CD4-positive, alpha-beta T cell treated with Interleukin-17A for 4 hours (primary cell): Measurements from ENCODE around the gene PLPP6.
A peak's percentile ranks its signal among the peaks of the same experiment; 100 is the strongest.
"Not testable (repeated sequence)": the region's sequence is repeated elsewhere in the genome, so short reads cannot be mapped to it uniquely, and the experiment has no call there.

Source experiments
- DNase-seq: peaks from one replicate; pipeline ENCODE4 v3.0.0-alpha.2; 2020; ENCODE audit warnings: mixed read lengths

PLPP6 gene

DNA sequence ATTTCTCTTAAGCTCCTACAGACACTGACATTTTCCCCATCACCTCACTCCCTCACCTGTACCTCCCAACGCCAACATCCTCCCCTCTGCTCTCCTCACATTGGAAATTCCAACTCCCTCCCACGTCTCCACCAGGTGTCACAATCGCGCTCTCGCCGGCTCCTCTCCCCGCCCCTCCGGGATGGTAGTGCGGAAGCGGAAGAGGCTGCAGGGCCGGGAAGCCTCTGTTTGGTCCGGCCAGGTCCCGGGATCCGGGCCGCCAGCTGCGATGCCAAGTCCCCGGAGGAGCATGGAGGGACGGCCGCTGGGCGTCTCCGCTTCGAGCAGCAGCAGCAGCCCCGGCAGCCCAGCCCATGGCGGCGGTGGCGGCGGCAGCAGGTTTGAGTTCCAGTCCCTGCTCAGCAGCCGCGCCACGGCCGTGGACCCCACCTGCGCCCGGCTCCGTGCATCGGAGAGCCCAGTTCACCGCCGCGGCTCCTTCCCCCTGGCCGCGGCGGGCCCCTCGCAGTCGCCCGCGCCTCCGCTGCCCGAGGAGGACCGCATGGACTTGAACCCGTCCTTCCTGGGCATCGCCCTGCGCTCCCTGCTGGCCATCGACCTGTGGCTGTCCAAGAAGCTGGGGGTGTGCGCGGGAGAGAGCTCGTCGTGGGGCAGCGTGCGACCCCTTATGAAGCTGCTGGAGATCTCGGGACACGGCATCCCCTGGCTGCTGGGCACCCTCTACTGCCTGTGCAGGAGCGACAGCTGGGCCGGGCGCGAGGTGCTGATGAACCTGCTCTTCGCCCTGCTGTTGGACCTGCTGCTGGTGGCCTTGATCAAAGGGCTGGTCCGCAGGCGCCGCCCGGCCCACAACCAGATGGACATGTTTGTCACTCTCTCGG, at the start of gene PLPP6:
Gene PLPP6, plus strand, starts transcription at position 187 of the 881 bp plus-strand sequence. Its CDS starts 82 bp downstream, at position 269.
- peak; percentile 83 for DNase-seq

DNA sequence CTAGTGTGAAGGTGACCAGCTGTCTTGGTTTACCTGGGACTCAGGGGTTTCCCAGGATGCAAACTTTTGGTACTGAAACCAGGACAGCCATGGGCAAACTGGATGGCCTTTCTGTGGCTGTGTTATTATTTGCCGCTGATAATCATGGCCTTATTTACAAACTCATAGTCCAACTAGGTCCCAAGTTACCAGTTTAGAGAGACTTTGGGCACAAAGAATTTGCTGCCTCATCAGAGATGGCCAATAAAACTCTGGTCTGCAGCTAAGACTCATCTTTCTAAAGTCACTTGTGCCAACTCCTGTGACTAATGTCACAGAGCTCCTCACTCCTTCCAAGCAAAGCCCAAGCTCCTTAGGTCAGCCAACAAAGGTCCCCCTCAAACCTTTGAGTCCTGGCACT, 47.5 kb upstream of the PLPP6 start:
- no peak for DNase-seq

DNA sequence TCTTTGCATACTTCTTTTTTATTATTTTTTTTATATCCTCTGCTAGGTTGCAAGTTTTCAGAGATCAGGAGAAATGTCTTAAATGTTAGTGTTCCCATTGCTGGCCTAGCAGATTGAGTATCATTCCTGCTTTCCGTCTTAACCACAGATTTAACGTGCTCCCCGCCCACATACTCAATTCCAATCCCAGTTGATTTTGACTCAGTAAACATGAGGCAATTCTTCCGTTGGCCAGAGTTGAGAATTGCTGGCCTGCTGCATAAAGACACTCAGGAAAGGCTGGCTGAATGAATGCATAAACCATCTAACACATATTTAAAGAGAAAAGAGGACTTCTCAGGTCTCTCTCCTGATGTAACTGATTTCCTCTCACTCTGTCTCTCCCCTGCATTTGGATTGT, 46.8 kb upstream of the PLPP6 start:
- no peak for DNase-seq

DNA sequence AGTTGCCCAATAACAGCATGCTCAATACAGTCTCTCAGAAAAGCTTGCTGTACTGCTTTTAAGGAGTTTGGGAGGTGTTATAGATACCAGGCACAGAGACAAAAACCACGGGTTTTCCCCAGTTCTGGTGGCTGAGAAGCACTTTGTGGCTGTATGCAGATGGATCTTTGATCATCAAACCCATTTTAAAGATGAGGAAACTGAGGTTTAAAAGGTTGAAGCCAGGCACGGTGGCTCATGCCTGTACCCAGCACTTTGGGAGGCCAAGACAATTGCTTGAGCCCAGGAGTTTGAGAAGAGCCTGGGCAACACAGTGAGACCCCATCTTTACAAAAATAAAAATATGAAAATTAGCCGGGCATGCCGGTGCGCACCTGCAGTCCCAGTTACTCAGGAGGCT, 46.3 kb upstream of the PLPP6 start:
- DNase-seq, result no peak

DNA sequence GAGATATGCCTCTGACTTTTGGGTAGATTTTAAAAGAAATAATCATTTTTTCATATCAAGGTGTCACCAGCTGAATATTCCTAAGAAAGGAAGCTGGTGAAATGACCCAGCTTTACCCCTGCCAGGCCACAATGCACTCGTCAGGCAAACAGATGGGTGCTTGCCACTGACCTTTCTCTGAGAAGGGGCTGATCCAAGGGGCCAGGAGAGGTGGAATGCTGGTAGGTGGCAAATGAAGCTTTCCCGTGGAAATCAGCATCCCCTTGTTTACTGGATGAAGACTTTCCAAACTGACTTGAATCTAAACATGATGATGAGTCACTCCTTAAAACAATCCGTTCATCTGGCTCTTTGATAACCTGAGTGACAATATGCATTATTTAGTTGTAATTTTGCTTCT, 44.3 kb upstream of the PLPP6 start:
- DNase-seq, result no peak

DNA sequence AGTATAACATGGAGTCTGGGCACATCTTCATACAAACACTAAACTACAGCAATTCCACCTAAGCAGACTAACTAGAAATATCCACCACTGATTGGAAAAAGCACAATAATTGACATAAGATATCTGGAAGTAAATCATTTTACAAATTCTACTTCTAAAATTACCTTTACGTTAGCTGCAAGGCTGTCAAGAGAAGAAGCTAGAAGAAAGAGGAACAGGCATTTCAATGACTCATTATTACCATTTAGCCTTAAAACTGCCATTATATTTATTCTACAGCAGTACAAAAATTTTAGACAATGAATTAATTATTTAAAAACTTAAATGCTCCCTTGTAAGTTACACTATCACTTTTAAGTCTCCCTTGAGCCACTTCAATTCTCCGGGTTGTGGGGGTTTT, 43.4 kb upstream of the PLPP6 start:
- no peak for DNase-seq

DNA sequence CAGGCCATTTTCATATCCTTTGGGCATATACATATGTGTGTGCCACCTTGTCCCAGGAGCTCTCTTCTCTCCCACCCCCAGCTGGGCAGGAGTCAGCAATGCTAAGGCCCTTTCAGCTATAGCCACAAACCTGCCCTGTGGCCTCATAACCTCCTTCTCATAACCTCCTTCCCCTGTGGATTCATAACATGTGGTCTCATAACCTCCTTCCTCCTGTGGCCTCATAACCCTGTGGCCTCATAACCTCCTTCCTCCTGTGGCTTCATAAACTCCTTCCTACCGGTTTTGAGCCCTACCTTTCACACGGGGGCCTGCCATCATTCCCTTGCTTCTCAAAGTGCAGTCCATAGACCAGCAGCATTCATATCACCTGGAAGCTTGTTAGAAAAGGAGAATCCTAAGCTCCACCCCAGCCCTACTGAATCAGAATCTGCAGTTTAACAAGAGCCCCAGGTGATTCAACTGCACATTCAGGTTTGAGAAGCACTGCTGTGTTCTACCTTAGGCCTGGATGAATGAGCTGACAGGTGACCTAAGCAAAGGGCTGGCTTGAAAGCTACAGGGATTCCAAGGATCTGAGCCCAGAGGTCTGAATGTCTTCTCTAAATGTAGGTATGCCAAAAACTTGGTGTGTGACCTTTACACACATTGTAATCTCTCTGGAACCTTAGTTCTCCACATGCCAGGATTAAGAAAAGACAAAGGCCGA, 41.9 kb upstream of the PLPP6 start:
- DNase-seq, result no peak

DNA sequence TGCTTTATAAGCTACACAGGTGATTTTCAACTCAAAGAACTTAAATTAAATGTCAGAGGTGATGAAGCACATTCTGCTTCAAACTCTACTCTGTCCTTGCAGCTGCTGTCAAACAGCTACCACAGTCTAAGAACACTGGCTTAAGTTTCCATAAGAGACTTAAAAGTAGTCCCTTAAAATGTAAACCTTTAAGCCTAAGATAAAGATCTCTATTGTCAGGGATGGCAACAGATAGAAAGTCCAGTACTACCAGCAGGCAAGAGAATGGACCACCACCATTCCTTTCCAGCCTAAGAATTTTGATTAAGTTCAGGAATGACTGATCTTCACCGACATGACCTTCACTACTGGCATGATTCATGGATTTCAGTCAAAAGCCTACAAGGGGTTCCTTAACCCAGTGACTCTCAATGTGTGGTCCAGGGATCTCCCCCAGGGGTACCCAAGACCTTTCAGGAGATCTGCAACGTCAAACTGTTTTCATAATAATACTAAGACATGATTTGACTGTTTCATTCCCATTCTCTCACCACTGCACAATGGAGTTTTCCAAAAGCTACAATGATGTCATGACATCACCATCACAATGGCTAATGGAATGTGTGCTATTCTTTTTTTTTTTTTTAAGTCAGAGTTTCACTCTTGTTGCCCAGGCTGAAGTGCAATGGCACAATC, 41.1 kb upstream of the PLPP6 start:
- no peak for DNase-seq

DNA sequence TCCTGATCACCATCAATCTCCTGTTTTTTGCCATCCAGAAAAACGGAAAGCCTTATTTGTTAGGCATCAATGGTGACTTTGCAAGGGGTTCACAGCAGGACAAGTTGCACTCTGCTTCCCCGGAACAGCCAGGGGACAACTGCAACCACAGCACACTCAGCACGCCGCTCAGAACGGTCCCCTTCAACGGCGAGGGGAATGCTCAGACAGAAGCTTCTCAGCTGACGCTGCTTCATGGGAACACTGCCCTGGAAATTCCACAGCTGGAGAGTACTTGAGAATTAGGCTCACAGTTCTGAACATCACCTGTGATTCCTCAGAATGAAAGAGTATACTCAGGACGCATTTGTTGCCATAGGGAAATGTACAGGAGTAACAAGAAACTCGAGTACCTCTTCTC, 40.1 kb upstream of the PLPP6 start:
- DNase-seq, result no peak

DNA sequence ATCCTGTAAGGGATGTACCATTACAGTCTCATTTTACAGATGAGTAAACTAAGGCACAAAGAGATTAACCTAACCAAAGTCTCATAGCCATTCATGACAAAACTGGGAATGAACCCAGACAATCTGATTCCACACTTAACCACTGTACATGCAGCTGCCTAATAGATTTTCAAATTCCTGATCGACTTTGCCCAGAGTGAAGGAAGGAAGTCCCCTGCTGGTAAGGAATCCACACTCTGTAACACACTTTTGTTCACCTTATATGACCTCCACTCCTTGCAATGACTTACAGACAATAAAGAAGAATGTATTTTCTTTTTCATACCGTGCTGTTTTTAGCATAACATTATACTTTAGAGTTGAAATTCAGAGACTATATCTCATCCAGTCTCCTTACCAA, 31.3 kb upstream of the PLPP6 start:
- no peak for DNase-seq

DNA sequence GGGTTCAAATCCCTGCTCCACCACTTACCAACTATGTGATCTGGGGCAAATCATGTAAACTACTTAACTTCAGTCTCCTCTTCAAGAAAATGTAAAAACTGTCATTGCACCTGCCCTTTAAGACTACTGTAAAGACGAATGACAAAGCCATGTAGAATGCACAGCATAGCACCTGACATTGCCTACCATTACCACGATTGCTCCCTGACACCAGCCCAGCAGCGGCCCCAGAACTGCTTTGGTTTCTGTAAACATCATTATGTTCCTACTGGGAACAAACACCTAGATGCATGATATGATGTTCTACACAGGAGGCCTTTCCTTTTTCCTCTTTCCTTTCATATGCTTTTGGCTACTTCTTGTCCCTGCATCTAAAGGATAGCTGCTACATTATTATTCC, 23.1 kb upstream of the PLPP6 start:
- DNase-seq, result no peak

DNA sequence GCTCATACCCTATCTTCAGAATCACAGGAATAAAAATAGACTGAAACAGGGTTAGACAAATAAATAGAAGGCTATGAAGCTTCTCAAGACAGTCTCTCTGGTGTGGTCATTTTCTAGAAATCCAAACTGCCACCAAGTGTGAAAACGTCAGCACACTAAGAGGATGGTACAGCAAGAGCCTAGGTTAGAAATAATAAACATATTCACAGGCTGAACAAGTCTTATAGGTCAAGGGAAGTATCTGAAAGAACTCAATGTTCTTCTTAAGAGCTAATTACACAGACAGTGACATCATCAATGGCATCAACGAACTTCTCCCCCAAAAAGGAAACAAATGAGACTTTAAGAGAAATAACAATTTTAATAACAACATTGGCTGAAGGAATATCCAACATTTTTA, 22.7 kb upstream of the PLPP6 start:
- no peak for DNase-seq

DNA sequence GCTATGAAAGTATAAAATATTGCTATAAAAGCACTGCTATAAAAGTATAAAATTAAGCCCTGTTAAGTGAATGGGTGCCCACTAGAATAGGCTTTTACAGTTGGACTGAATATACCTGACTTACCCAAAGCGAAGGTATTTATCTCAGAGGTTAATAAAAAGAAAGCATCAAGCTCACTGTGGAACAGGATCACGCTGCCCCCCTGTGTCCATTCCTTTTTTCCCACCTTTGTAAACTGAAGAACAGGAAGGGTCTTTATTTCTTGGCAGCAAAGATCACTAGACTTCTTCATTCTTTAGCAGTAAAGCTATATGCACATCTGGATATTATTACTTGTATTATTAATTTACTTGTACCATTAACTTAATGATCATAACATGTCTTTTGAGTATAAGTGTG, 22.1 kb upstream of the PLPP6 start:
- peak; percentile 72 for DNase-seq

DNA sequence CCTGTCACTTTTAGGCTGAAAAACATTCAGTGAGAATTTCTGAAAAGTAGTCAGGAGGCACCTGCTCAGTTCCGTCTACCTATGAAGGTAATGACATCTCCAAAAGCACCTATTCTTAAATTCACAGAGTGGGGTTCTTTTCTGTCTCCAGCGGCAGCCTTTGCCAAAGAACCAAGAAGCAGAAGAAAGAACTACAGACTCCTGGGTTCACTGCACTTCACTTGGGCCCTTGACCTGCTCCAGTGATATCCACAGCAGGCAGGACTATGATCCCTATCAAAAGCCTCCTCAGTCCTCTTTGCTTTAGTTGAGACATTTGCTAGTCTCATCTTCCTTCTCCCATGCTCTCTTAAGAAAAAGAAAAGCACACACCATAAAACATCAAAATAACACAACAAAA, 19.7 kb upstream of the PLPP6 start:
- DNase-seq, result no peak

DNA sequence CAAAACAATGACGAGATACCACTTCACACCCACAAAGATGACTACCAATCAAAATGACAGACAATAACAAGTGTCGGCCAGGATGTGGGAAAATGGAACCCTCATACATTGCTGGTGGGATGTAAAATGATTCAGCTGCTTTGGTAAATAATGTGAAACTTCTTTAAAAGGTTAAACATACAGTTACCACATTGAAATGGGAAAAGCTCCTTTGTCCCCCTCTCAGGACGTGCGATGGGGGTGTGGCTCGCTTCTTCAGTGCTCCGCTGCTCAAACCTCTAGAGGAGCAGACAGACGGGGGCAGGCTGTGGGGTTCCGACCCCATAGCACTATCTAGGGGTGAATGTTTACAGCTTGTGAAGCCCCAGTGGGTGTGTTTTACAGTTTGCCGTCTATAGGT, 8.0 kb upstream of the PLPP6 start:
- DNase-seq, result no peak

DNA sequence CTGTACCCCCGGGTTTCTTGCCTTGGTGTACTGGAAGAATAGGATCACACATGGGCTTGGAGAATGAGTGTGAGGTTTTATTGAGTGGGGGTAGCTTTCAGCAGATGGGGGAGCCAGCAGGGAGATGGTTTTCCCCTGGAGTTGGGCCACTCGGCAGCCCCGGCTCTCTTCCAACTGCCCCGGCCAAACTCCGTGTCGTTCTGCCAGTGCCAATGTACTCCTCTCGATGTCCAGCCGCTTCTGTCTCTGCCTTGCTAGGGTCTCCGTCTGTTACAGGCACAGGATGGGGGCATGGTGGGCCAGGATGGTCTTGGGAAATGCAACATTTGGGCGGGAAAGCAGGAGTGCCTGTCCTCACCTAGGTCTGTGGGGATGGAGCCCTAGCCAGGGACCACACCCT, 7.6 kb upstream of the PLPP6 start:
- DNase-seq, result no peak

DNA sequence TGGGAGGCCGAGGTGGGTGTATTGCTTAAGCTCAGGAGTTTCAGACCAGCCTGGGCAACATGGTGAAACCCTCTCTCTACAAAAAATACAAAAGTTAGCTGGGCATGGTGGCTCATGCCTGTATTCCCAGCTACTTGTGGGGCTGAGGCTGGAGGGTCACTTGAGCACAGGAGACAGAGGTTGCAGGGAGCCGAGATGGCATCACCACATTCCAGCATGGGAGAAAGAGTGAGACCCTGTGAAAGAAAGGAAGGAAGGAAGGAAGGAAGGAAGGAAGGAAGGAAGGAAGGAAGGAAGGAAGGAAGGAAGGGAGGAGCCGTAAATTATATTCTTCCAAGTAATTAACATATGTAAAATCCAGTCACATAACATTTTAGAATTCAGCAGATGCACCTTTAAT, 5.9 kb upstream of the PLPP6 start:
- not testable (repeated sequence) for DNase-seq

DNA sequence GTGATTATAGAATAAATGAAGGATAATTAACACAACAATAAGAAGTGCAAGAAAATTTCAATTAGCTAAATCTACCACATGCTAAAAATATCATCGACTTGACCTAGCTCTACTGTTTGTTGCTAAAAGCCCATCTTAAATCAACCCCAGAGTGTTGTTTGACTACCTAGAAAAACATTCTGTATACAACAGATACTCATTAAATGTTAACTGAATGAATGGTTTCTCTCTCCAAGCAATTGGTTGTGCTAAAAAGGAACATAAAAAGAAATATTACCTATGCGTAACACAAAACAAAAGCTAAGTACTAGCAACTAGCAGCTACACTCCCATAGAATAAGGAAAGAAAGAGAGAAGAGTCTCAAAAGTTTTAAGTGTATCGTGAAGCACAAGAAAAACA, 5.5 kb upstream of the PLPP6 start:
- no peak for DNase-seq

DNA sequence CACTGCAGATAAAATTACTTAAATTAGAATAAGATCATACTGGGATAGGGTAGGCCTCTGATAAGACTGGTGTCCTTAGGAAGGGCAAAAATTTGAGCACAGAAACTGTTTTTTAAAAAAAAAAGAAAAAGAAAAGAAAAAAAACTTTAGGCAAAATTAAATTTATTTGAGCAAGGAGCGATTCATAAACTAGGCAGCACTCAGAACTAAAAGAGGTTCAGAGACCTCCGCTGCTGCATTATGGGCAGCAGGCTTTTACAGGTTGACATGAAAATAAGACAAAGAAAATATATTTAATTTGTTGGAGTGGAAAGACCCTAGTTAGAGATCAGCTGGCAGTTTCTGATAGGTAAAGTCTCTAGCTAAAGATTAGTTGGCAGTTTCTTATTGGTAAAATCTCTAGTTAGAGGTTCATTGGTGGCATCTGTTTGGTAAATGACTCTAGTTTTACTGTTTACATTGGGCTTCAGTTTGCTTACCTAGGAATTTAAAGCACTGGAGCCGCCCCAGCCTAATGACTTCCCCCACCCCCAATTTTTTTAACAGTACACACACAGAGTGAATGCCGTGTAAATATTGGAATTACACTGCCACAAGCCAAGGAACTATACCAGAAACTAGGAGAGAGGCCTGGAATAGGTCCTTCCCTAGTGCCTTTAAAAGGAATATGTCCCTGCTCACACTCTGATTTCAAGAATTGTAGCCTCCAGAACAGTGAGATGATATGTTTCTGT, 4.5 kb upstream of the PLPP6 start:
- DNase-seq, result no peak

DNA sequence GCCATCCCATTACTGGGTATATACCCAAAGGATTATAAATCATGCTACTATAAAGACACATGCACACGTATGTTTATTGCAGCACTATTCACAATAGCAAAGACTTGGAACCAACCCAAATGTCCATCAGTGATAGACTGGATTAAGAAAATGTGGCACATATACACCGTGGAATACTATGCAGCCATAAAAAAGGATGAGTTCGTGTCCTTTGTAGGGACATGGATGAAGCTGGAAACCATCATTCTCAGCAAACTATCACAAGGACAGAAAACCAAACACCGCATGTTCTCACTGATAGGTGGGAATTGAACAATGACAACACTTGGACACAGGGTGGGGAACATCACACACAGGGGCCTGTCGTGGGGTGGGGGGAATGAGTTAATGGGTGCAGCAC, 1.4 kb upstream of the PLPP6 start:
- not testable (repeated sequence) for DNase-seq

DNA sequence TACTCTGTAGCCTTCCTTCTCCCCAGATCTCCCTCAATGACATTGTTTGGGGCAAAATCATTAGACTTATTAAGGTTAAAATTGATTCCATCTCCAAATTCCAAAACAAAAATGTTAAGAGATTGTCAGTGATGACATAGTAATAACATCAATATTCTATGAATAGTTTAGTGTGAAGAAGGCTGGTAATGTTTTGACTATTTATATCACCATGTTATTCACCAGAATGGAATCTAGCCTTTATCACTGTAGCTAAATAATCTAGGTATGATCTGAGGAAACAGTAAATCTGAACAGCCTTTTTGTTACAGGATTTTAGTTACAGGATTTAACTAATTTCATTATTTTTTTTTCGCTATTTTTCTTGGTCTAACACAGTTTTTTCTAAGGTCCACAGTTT, 929 bp upstream of the PLPP6 start:
- DNase-seq, result no peak

DNA sequence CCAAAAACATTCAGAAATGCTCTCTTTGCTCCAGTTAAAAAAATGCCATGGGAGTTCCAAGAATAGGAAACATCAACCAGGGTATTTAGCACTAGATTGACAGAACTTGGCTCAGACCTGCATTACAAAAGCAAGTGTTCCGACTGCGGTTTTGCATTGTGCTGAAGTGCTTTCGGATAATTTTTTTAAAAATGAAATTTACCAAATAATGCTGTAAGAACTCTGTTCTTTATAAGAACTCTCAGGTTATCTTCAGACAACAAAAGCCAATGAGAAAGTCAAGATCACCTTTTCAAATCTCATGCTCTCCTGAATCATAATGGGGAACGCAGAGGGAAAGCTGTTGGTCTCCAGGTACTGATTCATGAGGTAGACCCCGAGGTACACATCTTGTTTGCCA, 483 bp upstream of the PLPP6 start:
- peak; percentile 14 for DNase-seq
